Fibroblast of villous mesenchyme (primary cell): ENCODE results near the gene STIM2. TPM values are rescaled to one million over a fixed set of nuclear protein-coding genes. Genes with fewer than 3 reads are reported as not detected.
"Not testable (repeated sequence)": the region's sequence is repeated elsewhere in the genome, so short reads cannot be mapped to it uniquely, and the experiment has no call there.

Experiments used
- DNase-seq: peaks from one replicate; pipeline ENCODE4 v3.0.0-alpha.2; 2010; ENCODE audit warnings: low read depth
- H3K4me3 ChIP-seq: 2 replicates; pipeline ENCODE4 v1.5.1; 2011; ENCODE audit warnings: low read depth, mild to moderate bottlenecking, low read length
- CTCF ChIP-seq: IDR thresholded peaks from 2 replicates; pipeline ENCODE4 v1.5.1; 2012; ENCODE audit warnings: low read depth, mild to moderate bottlenecking, low read length; ENCODE audit not compliant: insufficient read depth
- total RNA-seq: library from RNA; depleted of rRNA; stranded (reverse); fragments of >200 nt; gene quantifications from 2 replicates; pipeline ENCODE4 v1.2.3, GENCODE V29; 2012

The STIM2 gene
- total RNA-seq, 1 donor, result 21.6 TPM

GRCh38 chr4:26819478-26820095 lies 41.1 kb upstream of the STIM2 start:
- TF ChIP-seq CTCF, result no peak
- H3K4me3 ChIP-seq, result no peak overlapping the region
- DNase-seq, result no peak

DNA sequence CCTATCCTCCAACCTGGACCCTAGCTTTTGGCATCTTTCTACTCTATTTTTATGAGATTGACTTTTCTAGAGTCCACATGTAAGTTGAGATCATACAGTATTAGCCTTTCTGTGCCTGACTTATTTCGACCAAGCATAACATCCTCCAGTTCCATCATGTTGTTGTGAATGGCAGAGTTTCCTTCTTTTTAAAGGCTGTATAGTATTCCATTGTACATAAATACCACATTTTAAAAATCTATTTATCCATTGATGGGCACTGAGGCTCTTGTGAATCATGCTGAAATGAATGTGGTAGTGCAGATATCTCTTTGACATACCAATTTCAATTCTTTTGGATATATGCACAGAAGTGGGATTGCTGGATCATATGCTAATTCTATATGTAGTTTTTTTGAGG lies 40.3 kb upstream of the STIM2 start:
- no peak overlapping the region for H3K4me3 ChIP-seq
- DNase-seq, result no peak
- no peak for TF ChIP-seq CTCF

DNA sequence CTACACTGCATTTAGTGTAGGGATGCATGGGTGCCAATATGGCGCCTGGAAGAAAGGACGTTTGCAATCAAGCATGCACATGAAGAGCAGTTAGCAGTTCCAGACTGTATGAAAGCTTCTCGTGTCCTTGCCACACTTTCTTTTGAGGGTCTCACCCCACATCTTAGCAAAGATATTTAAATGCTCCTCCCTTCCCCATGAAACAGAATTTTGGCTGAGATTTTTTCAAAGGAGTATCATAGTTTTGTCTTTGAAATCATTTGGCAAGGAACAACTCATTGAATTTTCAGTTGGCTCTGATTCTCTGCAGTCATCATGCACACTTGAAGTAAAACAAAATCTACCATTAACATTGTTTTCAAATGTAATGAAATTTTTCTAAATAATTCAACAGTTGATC lies 39.6 kb upstream of the STIM2 start:
- H3K4me3 ChIP-seq, result no peak overlapping the region
- TF ChIP-seq CTCF, result no peak
- DNase-seq, result no peak

DNA sequence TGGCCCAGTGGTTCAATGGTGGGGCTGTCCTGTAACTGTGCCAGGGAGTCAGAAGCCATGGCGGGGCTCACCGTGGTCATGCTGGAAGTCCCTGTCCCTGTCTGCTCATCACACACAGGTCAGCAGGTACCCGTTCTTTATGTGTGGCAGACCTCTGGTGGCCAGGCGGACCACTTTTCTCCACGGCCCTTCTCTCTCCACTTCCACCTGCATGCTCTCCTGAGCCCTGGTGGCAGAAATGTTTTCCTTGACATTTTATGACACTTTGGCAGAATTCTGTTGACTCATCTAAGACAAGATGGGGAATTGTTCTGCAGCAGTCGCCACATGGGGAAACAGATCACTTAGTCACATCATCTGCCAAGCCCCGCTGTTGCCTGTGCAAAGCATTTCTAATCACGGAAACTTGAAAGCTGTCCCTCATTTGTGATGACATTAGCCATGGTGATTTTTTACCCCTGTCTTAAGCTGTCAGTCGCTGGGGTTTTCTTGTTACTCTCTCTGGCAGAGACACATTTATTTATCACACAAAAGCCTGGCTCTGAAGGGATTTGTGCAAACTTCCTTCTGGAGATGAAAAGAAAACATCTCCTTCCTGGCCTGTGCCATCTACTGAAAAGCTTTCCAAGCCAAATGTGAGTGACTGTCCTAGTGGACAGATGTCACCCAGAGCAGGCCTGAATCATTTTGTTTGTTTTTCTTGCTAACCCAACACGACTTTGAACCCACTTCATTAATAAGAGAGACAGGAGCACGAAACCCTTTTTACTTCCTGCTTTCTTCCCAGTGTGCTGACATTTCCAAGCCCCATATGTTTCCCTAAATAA lies 38.8 kb upstream of the STIM2 start:
- DNase-seq, result no peak
- TF ChIP-seq CTCF, result no peak
- H3K4me3 ChIP-seq, result no peak overlapping the region

- H3K4me3 ChIP-seq, result no peak overlapping the region
- TF ChIP-seq CTCF, result no peak
- no peak for DNase-seq
Observed at GRCh38 chr4:26822546-26822945, 38.1 kb upstream of the STIM2 start.

- not testable (repeated sequence) for DNase-seq
Observed at GRCh38 chr4:26822974-26823373, 37.7 kb upstream of the STIM2 start.

GRCh38 chr4:26823583-26823982 lies 37.1 kb upstream of the STIM2 start:
- H3K4me3 ChIP-seq, result no peak overlapping the region
- no peak for DNase-seq
- no peak for TF ChIP-seq CTCF

More at GRCh38 chr4:26822974-26823373, 37.7 kb upstream of the STIM2 start:
- H3K4me3 ChIP-seq, result not testable (repeated sequence)
